BLaER1 (cell line): Measurements from ENCODE around the gene FAM193B.
"Not testable (repeated sequence)": the region's sequence is repeated elsewhere in the genome, so short reads cannot be mapped to it uniquely, and the experiment has no call there.

ENCODE experiments used
- H3K27ac ChIP-seq: shearing (Covaris generic); formaldehyde crosslinking; 2 replicates; pipeline ENCODE4 v1.8.1; 2022
- H3K27me3 ChIP-seq: shearing (Covaris generic); formaldehyde crosslinking; 2 replicates; pipeline ENCODE4 v1.8.1; 2022
- H3K36me3 ChIP-seq: shearing (Covaris generic); formaldehyde crosslinking; 2 replicates; pipeline ENCODE4 v1.8.1; 2022
- H3K4me1 ChIP-seq: shearing (Covaris generic); formaldehyde crosslinking; 2 replicates; pipeline ENCODE4 v1.8.1; 2022
- H3K4me2 ChIP-seq: shearing (Covaris generic); formaldehyde crosslinking; 2 replicates; pipeline ENCODE4 v1.8.1; 2022
- H3K4me3 ChIP-seq: shearing (Covaris generic); formaldehyde crosslinking; 2 replicates; pipeline ENCODE4 v1.8.1; 2022
- H3K9ac ChIP-seq: shearing (Covaris generic); formaldehyde crosslinking; 2 replicates; pipeline ENCODE4 v1.8.1; 2022
- H3K9me3 ChIP-seq: shearing (Covaris generic); formaldehyde crosslinking; 2 replicates; pipeline ENCODE4 v1.8.1; 2022
- H4K20me1 ChIP-seq: shearing (Covaris generic); formaldehyde crosslinking; 2 replicates; pipeline ENCODE4 v1.8.1; 2022
- Cebpa-rat ChIP-seq: shearing (Covaris generic); IDR thresholded peaks from 2 replicates; pipeline ENCODE4 v1.8.1; 2022

FAM193B gene

GRCh38 chr5:177588413-177588909 is 34.1 kb upstream of the FAM193B start:
- no peaks in the 10 kb centered on the region for H3K27me3 ChIP-seq
- H3K36me3 ChIP-seq, result peaks cover 2% of the 10 kb centered on the region
- H3K9ac ChIP-seq, result no peak overlapping the region
- TF ChIP-seq Cebpa-rat, result no peak
- H4K20me1 ChIP-seq, result peaks cover 12% of the 10 kb centered on the region
- no peak overlapping the region for H3K27ac ChIP-seq
- peaks cover 13% of the 10 kb centered on the region for H3K4me1 ChIP-seq
- no peak overlapping the region for H3K4me2 ChIP-seq
- H3K4me3 ChIP-seq, result no peak overlapping the region
- no peaks in the 10 kb centered on the region for H3K9me3 ChIP-seq

GRCh38 chr5:177578316-177578715 is 24.0 kb upstream of the FAM193B start:
- H3K27ac ChIP-seq, result no peak overlapping the region
- no peaks in the 10 kb centered on the region for H3K4me1 ChIP-seq
- H3K27me3 ChIP-seq, result no peaks in the 10 kb centered on the region
- H3K4me3 ChIP-seq, result no peak overlapping the region
- TF ChIP-seq Cebpa-rat, result no peak
- H4K20me1 ChIP-seq, result no peaks in the 10 kb centered on the region
- no peak overlapping the region for H3K9ac ChIP-seq
- H3K9me3 ChIP-seq, result no peaks in the 10 kb centered on the region
- H3K4me2 ChIP-seq, result no peak overlapping the region
- no peaks in the 10 kb centered on the region for H3K36me3 ChIP-seq

GRCh38 chr5:177576169-177576568 is 21.8 kb upstream of the FAM193B start:
- no peak overlapping the region for H3K4me2 ChIP-seq
- no peaks in the 10 kb centered on the region for H3K9me3 ChIP-seq
- H3K4me3 ChIP-seq, result no peak overlapping the region
- H3K9ac ChIP-seq, result no peak overlapping the region
- H3K27me3 ChIP-seq, result no peaks in the 10 kb centered on the region
- H3K36me3 ChIP-seq, result no peaks in the 10 kb centered on the region
- no peaks in the 10 kb centered on the region for H4K20me1 ChIP-seq
- TF ChIP-seq Cebpa-rat, result no peak
- no peaks in the 10 kb centered on the region for H3K4me1 ChIP-seq
- H3K27ac ChIP-seq, result no peak overlapping the region

GRCh38 chr5:177575488-177575887 is 21.1 kb upstream of the FAM193B start:
- no peaks in the 10 kb centered on the region for H3K36me3 ChIP-seq
- no peak overlapping the region for H3K9ac ChIP-seq
- H3K4me2 ChIP-seq, result no peak overlapping the region
- no peak for TF ChIP-seq Cebpa-rat
- no peaks in the 10 kb centered on the region for H4K20me1 ChIP-seq
- H3K9me3 ChIP-seq, result no peaks in the 10 kb centered on the region
- no peaks in the 10 kb centered on the region for H3K4me1 ChIP-seq
- no peak overlapping the region for H3K27ac ChIP-seq
- no peaks in the 10 kb centered on the region for H3K27me3 ChIP-seq
- no peak overlapping the region for H3K4me3 ChIP-seq

- Histone ChIP-seq H3K9me3 (no peaks in the 10 kb centered on the region), H4K20me1 (no peaks in the 10 kb centered on the region), H3K9ac (no peak overlapping the region), H3K36me3 (no peaks in the 10 kb centered on the region), H3K4me3 (no peak overlapping the region), H3K4me2 (no peak overlapping the region), H3K27me3 (no peaks in the 10 kb centered on the region), H3K27ac (no peak overlapping the region), H3K4me1 (no peaks in the 10 kb centered on the region)
- no peak for TF ChIP-seq Cebpa-rat
Measured at GRCh38 chr5:177569894-177570293, 15.5 kb upstream of the FAM193B start.

- no peak for TF ChIP-seq Cebpa-rat
- H3K36me3 ChIP-seq, result no peaks in the 10 kb centered on the region
- H4K20me1 ChIP-seq, result no peaks in the 10 kb centered on the region
- no peaks in the 10 kb centered on the region for H3K27me3 ChIP-seq
- no peak overlapping the region for H3K27ac ChIP-seq
- H3K9ac ChIP-seq, result no peak overlapping the region
- H3K4me3 ChIP-seq, result no peak overlapping the region
- no peaks in the 10 kb centered on the region for H3K4me1 ChIP-seq
- H3K4me2 ChIP-seq, result no peak overlapping the region
- H3K9me3 ChIP-seq, result no peaks in the 10 kb centered on the region
Measured at GRCh38 chr5:177568326-177568725, 14.0 kb upstream of the FAM193B start.

GRCh38 chr5:177565046-177565445 is 10.7 kb upstream of the FAM193B start:
- H4K20me1 ChIP-seq, result no peaks in the 10 kb centered on the region
- no peak for TF ChIP-seq Cebpa-rat
- no peaks in the 10 kb centered on the region for H3K4me1 ChIP-seq
- no peak overlapping the region for H3K27ac ChIP-seq
- peaks cover 15% of the 10 kb centered on the region; the same call in 1 of the 2 replicates for H3K9me3 ChIP-seq
- no peaks in the 10 kb centered on the region for H3K27me3 ChIP-seq
- no peaks in the 10 kb centered on the region for H3K36me3 ChIP-seq
- H3K4me2 ChIP-seq, result no peak overlapping the region
- H3K4me3 ChIP-seq, result no peak overlapping the region
- H3K9ac ChIP-seq, result no peak overlapping the region

GRCh38 chr5:177559446-177559941 is 5.1 kb upstream of the FAM193B start:
- H3K4me3 ChIP-seq, H3K27ac ChIP-seq, H3K36me3 ChIP-seq, H3K27me3 ChIP-seq, H3K4me1 ChIP-seq, H3K9ac ChIP-seq, H3K4me2 ChIP-seq, H4K20me1 ChIP-seq: not testable (repeated sequence)
- H3K9me3 ChIP-seq, result peaks cover 15% of the 10 kb centered on the region; the same call in 1 of the 2 replicates

GRCh38 chr5:177557796-177558195 is 3.4 kb upstream of the FAM193B start:
- Histone ChIP-seq H3K4me3 (no peak overlapping the region), H3K36me3 (0 out of 2 replicates have a peak, but pooled peaks cover 2% of the 10 kb centered on the region), H4K20me1 (peaks cover 14% of the 10 kb centered on the region), H3K27me3 (no peaks in the 10 kb centered on the region), H3K27ac (no peak overlapping the region), H3K4me2 (no peak overlapping the region), H3K9ac (no peak overlapping the region), H3K4me1 (peaks cover 15% of the 10 kb centered on the region), H3K9me3 (peaks cover 15% of the 10 kb centered on the region; the same call in 1 of the 2 replicates)
- no peak for TF ChIP-seq Cebpa-rat

GRCh38 chr5:177557041-177557647 is 2.8 kb upstream of the FAM193B start:
- Histone ChIP-seq H3K9ac (no peak overlapping the region), H3K36me3 (peaks cover 8% of the 10 kb centered on the region; the same call in 1 of the 2 replicates), H3K27ac (no peak overlapping the region), H4K20me1 (peaks cover 20% of the 10 kb centered on the region), H3K27me3 (no peaks in the 10 kb centered on the region), H3K4me3 (no peak overlapping the region), H3K4me1 (peaks cover 22% of the 10 kb centered on the region), H3K4me2 (no peak overlapping the region), H3K9me3 (peaks cover 11% of the 10 kb centered on the region; the same call in 1 of the 2 replicates)
- no peak for TF ChIP-seq Cebpa-rat
